RWPE2 (cell line): Measurements from ENCODE around the gene RBM18.
A peak's percentile ranks its signal among the peaks of the same experiment; 100 is the strongest.

Experiments
- ATAC-seq: fragments of 200-7000 bp; cut with Tn5 transposase; 3 replicates; pipeline ENCODE4 v1.9.1; 2021; ENCODE audit warnings: low read depth
- DNase-seq: peaks from one replicate; pipeline ENCODE4 v3.0.0-alpha.2; 2020; ENCODE audit warnings: low spot score
- H3K27ac ChIP-seq: fragments of 450-650 bp; 2 replicates; pipeline ENCODE4 v1.5.1; 2017; ENCODE audit warnings: mild to moderate bottlenecking; ENCODE audit not compliant: poor library complexity, severe bottlenecking
- H3K27me3 ChIP-seq: fragments of 250-450 bp; sonication (Bioruptor Pico); 2 replicates; pipeline ENCODE4 v1.5.1; 2021; ENCODE audit warnings: mild to moderate bottlenecking, moderate library complexity; ENCODE audit not compliant: insufficient read depth, poor library complexity, severe bottlenecking
- H3K36me3 ChIP-seq: fragments of 250-450 bp; sonication (Bioruptor Pico); 2 replicates; pipeline ENCODE4 v1.5.1; 2020; ENCODE audit warnings: low read depth, mild to moderate bottlenecking, moderate library complexity
- H3K4me1 ChIP-seq: fragments of 250-450 bp; sonication (Bioruptor Pico); 2 replicates; pipeline ENCODE4 v1.5.1; 2021; ENCODE audit warnings: mild to moderate bottlenecking, moderate library complexity; ENCODE audit not compliant: insufficient read depth, poor library complexity, severe bottlenecking
- H3K4me3 ChIP-seq: fragments of 250-450 bp; sonication (Bioruptor Pico); 2 replicates; pipeline ENCODE4 v1.5.1; 2021; ENCODE audit warnings: mild to moderate bottlenecking, moderate library complexity; ENCODE audit not compliant: severe bottlenecking
- H3K9me3 ChIP-seq: fragments of 250-450 bp; sonication (Bioruptor Pico); 2 replicates; pipeline ENCODE4 v1.5.1; 2021; ENCODE audit warnings: mild to moderate bottlenecking, moderate library complexity; ENCODE audit not compliant: severe bottlenecking
- TF ChIP-seq, protein P1 (sequence below): fragments of 450-650 bp; IDR thresholded peaks from one replicate; pipeline ENCODE4 v1.5.1; 2017; ENCODE audit warnings: mild to moderate bottlenecking, moderate library complexity; ENCODE audit not compliant: poor library complexity, severe bottlenecking

RBM18 gene, protein sequence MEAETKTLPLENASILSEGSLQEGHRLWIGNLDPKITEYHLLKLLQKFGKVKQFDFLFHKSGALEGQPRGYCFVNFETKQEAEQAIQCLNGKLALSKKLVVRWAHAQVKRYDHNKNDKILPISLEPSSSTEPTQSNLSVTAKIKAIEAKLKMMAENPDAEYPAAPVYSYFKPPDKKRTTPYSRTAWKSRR

DNA sequence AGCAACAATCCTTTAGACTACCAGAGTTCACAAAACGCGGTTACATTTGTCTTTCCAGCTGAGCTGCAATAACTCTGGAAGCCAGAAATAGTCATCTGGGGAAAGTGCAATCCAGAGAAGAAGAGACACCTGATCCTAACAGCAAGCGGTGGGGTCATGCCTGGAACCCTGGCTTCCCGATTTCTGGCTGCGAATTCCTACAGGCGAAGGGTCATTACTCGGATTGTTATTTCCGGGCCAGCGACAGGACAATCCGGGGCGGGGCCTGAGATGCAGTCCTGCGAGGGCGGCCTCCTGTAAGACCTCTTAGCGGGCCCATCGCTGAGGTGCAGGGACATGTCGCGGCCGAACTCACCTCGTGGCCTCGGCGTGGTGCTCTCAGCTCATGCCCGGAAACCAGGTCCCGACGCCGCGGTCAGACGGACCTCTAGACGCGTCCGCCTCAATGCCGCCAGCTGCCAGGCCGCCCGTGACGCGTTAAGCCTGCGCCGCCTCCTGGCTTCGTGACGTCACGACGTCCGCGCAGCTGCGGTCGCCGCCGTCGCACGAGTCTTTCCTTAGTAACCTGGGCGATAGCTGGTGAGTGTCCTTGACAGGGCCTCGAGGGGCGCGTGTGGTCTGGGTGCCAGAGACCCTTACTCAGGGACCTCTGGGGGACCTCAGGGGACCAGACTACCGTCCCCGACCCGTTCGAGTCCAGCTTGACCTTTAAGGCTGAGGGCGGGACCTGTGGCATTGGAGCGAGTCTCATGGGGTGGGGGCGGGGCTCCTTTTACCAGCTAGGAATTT is at the start of gene RBM18, which contains the start of gene MRRF:
TSS of gene RBM18 (minus strand) at position 481 of the 789 bp plus-strand sequence. CDS start 3,348 bp downstream, outside the sequence.
TSS of gene MRRF (plus strand) at position 523 of the 789 bp plus-strand sequence. CDS start 6,010 bp downstream, outside the sequence.
- H3K4me1 ChIP-seq: peaks cover 14% of the 10 kb centered on the region

GRCh38 chr9:122314165-122314564 is 49.5 kb upstream of the RBM18 start:
- DNase-seq (no peak), ATAC-seq (no peak)
- Histone ChIP-seq H3K27me3 (no peaks in the 10 kb centered on the region), H3K27ac (no peak overlapping the region), H3K4me1 (no peaks in the 10 kb centered on the region), H3K4me3 (no peak overlapping the region), H3K36me3 (peaks cover 89% of the 10 kb centered on the region), H3K9me3 (no peaks in the 10 kb centered on the region)
- TF ChIP-seq, protein P1, sequence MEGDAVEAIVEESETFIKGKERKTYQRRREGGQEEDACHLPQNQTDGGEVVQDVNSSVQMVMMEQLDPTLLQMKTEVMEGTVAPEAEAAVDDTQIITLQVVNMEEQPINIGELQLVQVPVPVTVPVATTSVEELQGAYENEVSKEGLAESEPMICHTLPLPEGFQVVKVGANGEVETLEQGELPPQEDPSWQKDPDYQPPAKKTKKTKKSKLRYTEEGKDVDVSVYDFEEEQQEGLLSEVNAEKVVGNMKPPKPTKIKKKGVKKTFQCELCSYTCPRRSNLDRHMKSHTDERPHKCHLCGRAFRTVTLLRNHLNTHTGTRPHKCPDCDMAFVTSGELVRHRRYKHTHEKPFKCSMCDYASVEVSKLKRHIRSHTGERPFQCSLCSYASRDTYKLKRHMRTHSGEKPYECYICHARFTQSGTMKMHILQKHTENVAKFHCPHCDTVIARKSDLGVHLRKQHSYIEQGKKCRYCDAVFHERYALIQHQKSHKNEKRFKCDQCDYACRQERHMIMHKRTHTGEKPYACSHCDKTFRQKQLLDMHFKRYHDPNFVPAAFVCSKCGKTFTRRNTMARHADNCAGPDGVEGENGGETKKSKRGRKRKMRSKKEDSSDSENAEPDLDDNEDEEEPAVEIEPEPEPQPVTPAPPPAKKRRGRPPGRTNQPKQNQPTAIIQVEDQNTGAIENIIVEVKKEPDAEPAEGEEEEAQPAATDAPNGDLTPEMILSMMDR: no peak

More for the DNA sequence above, at the start of gene RBM18, which contains the start of gene MRRF:
- DNase-seq (peak; percentile 89), ATAC-seq (peak; percentile 84)
- Histone ChIP-seq H3K36me3 (peaks cover 43% of the 10 kb centered on the region), H3K27me3 (no peaks in the 10 kb centered on the region), H3K9me3 (no peaks in the 10 kb centered on the region), H3K27ac (peak within 1 kb of the TSS; percentile 73), H3K4me3 (peak within 1 kb of the TSS; percentile 59)
- TF ChIP-seq, protein P1: no peak

DNA sequence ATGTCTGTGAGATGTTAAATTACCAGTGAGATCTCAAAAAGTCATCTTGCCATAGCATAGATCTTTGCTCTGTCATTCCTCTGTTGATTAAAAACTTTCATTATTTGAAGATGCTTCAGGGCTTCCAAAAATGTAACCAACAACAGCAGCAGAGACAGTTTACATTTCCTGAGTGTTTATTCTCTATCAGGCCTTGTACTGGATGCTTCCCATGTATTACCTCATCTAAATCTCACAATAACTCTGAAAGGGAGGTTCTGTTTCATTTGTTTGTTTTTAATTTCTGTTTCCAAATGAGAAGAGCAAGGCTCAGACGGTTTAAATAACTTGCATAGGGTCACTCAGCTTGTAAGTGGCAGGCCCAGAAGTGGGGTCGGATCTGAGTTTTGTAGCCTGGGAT is 45.2 kb upstream of the RBM18 start:
- H3K9me3 ChIP-seq: no peaks in the 10 kb centered on the region
- no peak overlapping the region for H3K4me3 ChIP-seq
- TF ChIP-seq, protein P1: no peak
- ATAC-seq (no peak), DNase-seq (no peak)
- H3K27me3 ChIP-seq: no peaks in the 10 kb centered on the region
- peaks cover 85% of the 10 kb centered on the region for H3K36me3 ChIP-seq
- no peak overlapping the region for H3K27ac ChIP-seq
- no peaks in the 10 kb centered on the region for H3K4me1 ChIP-seq

DNA sequence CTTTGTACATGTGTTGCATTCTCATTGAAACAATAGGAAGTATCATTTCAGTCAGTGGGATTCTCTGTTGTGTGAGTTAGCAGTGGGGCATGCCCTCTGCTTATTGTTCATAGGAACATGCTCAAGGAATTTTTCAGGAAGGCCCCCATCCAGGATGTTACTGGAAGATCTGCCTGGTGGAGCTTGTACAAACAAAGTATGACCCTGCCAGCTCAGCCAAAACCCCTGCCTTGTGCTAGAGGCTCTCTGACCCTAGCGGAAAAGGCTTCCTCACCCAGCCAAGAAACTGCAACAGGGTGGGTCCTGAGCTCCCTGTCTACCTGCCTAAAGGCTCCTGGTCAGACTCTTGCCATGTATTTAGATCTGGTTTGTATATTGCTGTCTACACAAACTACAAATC is 43.3 kb upstream of the RBM18 start:
- DNase-seq (no peak), ATAC-seq (no peak)
- H3K4me1 ChIP-seq: peaks cover 12% of the 10 kb centered on the region
- TF ChIP-seq, protein P1: no peak
- no peak overlapping the region for H3K4me3 ChIP-seq
- H3K27me3 ChIP-seq: no peaks in the 10 kb centered on the region
- peaks cover 71% of the 10 kb centered on the region for H3K36me3 ChIP-seq
- no peaks in the 10 kb centered on the region for H3K9me3 ChIP-seq
- H3K27ac ChIP-seq: no peak overlapping the region
